Aorta (tissue), 4 donors: ENCODE measurements around the gene PAMR1. TPM values are rescaled to one million over a fixed set of nuclear protein-coding genes. Genes with fewer than 3 reads are reported as not detected.

Experiments used
- polyA plus RNA-seq, 2 donors: library from polyadenylated mRNA; stranded (reverse); fragments of 200-250 nt; gene quantifications; one replicate each; pipeline ENCODE4 v1.2.3, GENCODE V29; 2013
- total RNA-seq, 2 donors: library from RNA; stranded (reverse); fragmentation: NEBNext Ultra II Directional; extraction: Animal tissue kit (Norgen Biotek cat#: 25700); gene quantifications; one replicate each; pipeline ENCODE4 v1.2.1, GENCODE V29; 2021
- donor health status: healthy with polysubstance abuse.
- donor health status: Bipolar disorder and iron deficiency.
- donor health status: DM: no; HTN: no; CAD: no.
- donor health status: DM: yes; HTN: yes; CAD: no.

Gene PAMR1
- total and polyA plus RNA-seq, 4 donors, result 0.69 to 3.1 (median 2.2) TPM

Other genes with a start within 250 kb of the PAMR1 start
- 1 to 10 TPM; 1.1 to 1.5 TPM for gene SLC1A2, start 106.1 kb downstream of the PAMR1 start, total RNA-seq
- not detected for gene SLC1A2, start 106.1 kb downstream of the PAMR1 start, polyA plus RNA-seq
- gene FJX1, start 92.8 kb upstream of the PAMR1 start, total RNA-seq, result 10 to 100 TPM in 1 of 2 donors, 1 to 10 TPM in 1; 5.8 to 10.4 TPM
- gene FJX1, start 92.8 kb upstream of the PAMR1 start, polyA plus RNA-seq, result under 1 TPM in 1 of 2 donors, not detected in 1; 1.00 TPM
- 10 to 100 TPM; 55.2 to 63.3 TPM for gene TRIM44, start 137.2 kb upstream of the PAMR1 start, total RNA-seq
- gene TRIM44, start 137.2 kb upstream of the PAMR1 start, polyA plus RNA-seq, result 10 to 100 TPM; 10.3 to 12.6 TPM